Activated T-cell treated with anti-CD3 and anti-CD28 coated beads, Interleukin-2, amount 50 U/mL, for 48 hours (primary cell): ENCODE measurements around the gene DHX30.
"Not testable (repeated sequence)": the region's sequence is repeated elsewhere in the genome, so short reads cannot be mapped to it uniquely, and the experiment has no call there.

ENCODE experiments used
- DNase-seq, 2 experiments: peaks; one replicate each; pipeline ENCODE4 v3.0.0-alpha.2; 2020

The DHX30 gene

GRCh38 chr3:47802734-47803479 lies at the start of gene DHX30:
Gene DHX30 (plus strand): TSS chr3:47803138. CDS start chr3:47810684, 7,546 bp downstream.
- DNase-seq = peak; percentile 89 to 91

DNA sequence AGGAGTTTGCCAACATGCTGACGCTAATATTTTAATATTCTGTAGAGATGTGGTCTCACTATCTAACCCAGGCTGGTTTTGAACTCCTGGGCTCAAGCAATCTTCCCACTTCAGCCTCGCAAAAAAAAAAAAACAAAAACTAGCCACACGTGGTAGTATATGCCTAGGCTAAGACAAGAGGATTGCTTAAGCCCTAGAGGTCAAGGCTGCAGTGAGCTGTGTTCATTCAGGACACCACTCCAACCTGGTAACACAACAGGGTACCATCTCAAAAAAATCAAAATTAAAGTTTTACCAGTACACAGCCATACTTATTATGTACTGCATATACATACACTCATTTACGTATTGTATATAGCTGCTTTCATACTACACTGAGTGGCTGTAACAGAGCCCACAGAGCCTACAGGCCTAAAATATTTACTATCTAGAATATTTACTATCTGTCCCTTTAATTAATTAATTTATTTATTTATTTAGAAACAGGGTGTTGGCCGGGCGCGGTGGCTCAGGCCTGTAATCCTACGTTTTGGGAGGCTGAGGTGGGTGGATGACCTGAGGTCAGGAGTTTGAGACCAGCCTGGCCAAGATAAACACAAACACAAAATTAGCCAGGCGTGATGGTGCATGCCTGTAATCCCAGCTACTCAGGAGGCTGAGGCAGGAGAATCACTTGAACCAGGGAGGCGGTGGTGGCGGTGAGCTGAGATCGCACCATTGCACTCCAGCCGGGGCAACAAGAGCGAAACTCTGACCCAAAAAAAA lies 44.5 kb upstream of the DHX30 start:
- DNase-seq = no peak

- not testable (repeated sequence) for DNase-seq
These were observed 42.7 kb upstream of the DHX30 start for GRCh38 chr3:47760207-47760606.

GRCh38 chr3:47761046-47761445 lies 41.9 kb upstream of the DHX30 start:
- no peak for DNase-seq

GRCh38 chr3:47762233-47762632 lies 40.7 kb upstream of the DHX30 start:
- no peak for DNase-seq

DNA sequence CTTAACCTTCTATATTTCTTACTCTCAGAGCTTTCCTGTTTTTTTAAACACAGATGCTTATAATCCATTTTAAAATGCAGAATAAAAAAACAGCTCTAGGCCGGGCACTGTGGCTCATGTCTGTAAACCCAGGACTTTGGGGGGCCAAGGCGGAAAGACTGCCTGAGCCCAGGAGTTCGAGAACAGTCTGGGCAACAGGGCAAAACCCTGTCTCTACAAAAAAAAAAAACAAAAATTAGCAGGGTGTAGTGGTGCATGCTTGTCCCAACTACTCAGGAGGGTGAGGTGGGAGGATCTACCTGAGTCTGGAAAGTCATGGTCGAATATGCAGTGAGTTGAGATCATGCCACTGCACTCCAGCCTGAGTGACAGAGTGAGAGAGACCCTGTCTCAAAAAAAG lies 36.8 kb upstream of the DHX30 start:
- no peak for DNase-seq

- no peak for DNase-seq
These were observed 30.9 kb upstream of the DHX30 start for GRCh38 chr3:47772047-47772446.

DNA sequence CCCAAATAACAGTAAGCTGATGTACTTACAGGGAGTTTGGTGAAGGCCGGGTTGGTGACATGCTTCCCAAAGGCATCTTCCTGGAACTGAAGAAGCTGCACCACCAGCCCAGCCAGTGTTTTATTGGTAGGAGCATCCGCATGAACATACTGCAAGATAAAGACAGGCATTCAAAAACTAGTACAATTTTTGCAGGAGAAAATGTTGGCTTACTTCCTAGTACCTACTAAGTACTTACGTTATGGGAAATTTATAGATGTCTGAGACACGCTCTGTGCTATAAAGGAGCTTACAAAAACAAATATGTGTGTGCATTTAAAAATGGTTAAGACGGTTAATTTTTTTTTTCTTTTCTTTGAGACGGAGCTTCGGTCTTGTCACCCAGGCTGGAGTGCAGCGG lies 30.1 kb upstream of the DHX30 start:
- no peak for DNase-seq

DNA sequence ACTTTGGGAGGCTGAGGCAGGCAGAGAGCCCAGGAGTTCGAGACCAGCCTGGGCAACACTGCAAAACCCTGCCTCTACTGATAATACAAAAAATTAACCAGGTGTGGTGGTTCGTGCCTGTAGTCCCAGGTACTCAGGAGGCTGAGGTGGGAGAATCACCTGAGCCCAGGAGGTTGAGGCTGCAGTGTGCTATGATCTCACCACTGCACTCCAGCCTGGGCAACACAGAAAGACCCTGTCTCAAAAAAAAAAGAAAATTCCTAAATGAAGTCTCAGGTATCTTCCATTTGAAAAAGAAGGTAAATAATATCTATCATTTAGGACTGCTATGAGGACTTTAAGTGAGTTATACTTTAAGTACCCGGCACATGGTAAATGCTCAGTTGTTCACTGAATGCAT lies 24.2 kb upstream of the DHX30 start:
- no peak for DNase-seq

DNA sequence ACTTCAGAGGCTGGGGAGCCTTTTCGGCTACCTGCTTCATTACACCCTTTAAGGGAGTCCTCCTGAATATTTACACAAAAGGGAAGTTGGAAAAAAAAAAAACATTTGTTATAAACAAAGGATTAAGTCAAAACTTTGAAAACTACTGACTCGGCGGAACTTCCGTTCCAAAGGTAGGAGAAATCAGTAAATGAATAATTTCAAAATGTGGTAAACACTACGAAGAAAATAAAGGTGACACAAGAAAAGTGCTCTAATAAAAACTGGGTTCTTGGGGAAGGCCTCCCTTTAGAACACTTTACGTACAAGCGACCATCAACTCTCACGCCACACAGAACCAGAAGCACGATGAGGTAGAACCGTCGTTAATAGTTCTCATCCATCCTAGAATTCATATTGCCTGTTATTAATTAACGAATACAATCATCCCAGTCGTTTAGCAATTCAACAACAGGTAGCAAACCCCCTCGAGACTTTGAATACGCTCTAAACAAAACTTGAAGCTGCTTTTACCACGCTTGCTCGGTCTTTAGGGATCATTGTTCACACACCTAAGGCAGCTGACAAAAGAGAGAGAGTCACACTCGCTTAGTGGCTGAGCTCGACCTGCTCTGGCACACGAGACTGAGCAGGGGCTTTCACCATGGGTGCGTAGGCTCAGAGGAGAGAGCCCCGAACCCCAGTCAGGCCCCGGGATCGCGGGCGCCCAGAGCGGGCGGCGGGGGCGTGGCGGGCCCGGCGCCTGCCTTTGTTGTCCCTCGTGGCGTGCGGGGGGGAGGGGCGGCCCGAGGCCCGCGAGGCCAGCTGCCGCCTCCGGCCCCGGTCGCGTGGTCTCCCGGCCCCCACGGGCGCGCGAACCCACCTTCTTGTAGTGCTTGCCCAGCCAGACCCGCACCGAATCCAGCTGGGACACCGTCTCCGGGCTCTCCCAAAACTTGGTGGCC lies 21.9 kb upstream of the DHX30 start:
- peak; percentile 80 to 81 for DNase-seq

DNA sequence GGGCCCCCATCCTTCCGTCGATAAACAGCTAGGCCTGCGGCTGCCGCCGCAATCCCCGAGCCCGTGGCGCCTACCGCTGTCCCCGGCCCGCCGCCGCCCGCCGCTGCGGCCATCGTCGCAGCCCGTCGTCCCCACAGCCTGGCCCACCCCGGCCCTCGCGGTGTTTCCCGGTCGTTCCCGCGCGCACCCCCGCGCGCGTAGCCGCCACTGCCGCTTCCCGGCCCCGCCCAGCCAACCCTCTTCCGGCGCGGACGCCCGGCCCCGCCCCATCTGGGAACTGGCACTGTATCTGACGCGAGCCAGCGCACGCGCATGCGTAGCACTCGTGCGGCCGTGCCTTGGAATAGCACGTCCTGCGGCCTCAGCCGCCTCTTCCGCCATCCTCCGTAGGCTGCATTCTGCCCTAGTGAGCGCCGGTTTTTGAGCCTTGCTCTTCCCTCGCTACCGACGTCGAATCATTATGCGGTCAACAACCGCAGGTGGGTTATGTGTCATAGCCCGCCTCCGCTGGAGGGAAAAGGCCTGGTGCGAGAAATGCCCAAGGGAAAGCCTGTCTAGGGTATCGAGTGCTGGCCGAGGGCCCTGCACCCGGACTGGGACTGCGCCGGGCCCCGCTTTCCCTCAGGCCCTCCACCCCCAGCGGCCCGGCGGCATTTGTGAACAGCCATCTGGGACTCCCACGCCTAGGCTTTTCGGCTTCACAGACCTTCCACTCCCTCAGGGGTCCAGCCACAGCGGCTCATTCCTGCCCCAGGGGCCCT lies 21.1 kb upstream of the DHX30 start, which contains the start of gene SMARCC1:
SMARCC1 (minus strand) TSS at position 209 of the 761 bp plus-strand sequence; CDS start at position 113, 96 bp downstream.
- DNase-seq = peak; percentile 99

DNA sequence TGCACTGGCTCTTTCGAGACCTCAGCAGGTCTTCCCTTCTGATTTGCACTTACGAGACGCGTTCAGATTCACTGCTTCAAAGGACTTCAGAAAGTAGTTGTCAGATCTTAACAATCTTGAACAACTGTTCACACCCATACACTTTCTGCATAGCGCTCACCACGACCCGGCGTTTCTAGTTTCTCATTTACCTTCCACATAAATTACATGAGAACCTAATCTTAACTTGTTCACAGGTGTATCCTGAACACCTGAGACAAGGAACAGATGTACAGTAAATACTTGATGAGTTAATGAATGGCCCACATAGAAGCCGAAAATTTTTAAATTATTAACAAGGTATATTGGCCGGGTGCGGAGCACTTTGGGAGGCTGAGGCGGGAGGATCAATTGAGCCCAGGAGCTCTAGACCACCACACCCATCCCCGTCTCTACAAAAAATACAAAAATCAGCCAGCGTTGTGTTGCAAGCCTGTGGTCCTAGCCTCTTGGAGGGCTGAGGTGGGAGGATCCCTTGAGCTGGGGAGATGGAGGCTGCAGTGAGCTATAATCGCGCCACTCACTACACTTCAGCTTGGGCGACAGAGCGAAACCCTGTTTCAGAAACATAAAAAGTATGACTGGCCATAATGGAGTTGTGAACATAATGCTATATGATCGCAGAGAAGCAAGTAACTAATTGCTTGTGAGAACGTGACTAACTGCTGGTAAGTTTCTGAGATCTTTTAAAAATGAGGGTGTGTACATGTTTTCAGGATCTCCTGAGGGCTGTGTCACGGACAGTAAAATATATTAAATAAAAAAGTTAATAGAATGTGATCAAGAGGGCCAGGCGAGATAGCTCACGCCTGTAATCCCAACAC lies 20.3 kb upstream of the DHX30 start:
- no peak for DNase-seq

GRCh38 chr3:47783673-47784072 lies 19.3 kb upstream of the DHX30 start:
- no peak for DNase-seq

DNA sequence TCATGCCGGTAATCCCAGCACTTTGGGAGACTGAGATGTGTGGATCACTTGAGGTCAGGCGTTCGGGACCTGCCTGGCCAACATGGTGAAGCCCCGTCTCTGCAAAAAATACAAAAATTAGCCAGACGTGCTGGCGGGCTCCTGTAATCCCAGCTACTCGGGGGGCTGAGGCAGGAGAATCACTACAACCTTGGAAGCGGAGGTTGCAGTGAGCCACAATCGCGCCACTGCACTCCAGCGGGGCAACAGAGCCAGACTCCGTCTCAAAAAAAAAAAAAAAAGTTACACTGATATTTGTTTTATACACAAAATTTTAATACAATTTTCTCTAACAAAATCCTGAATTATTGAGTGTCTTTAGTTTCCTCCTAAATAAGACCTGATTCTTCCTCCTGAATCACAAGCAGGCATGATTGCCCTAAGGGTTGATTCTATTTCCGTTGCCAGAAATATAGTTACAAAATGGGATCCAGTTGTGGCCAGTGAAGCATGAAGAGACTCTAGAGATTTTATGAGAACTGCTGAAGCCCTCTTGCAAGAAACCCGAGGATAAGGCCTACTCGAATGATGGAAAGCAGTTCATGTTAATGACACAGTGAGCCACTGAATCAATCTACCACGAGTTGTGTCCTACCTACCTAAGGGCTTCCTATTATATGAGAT lies 11.6 kb upstream of the DHX30 start:
- no peak for DNase-seq

- DNase-seq = no peak
These were observed 10.2 kb upstream of the DHX30 start for GRCh38 chr3:47792699-47793098.

GRCh38 chr3:47794544-47794943 lies 8.4 kb upstream of the DHX30 start:
- DNase-seq = no peak

GRCh38 chr3:47799733-47800132 lies 3.2 kb upstream of the DHX30 start:
- no peak for DNase-seq

GRCh38 chr3:47803480-47804025 lies 615 bp downstream of the DHX30 start:
- no peak for DNase-seq

- DNase-seq = no peak
These were observed 1.6 kb downstream of the DHX30 start for GRCh38 chr3:47804577-47804976.

GRCh38 chr3:47813551-47814177 lies 10.7 kb downstream of the DHX30 start:
- no peak for DNase-seq
